HFFc6 (cell line): ENCODE measurements around the gene ZNF169. TPM values are rescaled to one million over a fixed set of nuclear protein-coding genes. Genes with fewer than 3 reads are reported as not detected.
"Not testable (repeated sequence)": the region's sequence is repeated elsewhere in the genome, so short reads cannot be mapped to it uniquely, and the experiment has no call there.

ENCODE experiments used
- DNase-seq: peaks from one replicate; pipeline ENCODE4 v3.0.0-alpha.2; 2018
- H3K27ac Mint-ChIP-seq: 2 replicates; pipeline ENCODE4 v1.8.0; 2020; ENCODE audit warnings: mild to moderate bottlenecking, mixed read lengths
- H3K27me3 Mint-ChIP-seq: 2 replicates; pipeline ENCODE4 v1.8.0; 2021; ENCODE audit warnings: mild to moderate bottlenecking, moderate library complexity, mixed read lengths; ENCODE audit not compliant: insufficient read depth
- H3K36me3 Mint-ChIP-seq: 2 replicates; pipeline ENCODE4 v1.8.0; 2021; ENCODE audit warnings: low read depth, mixed read lengths
- H3K4me1 Mint-ChIP-seq: 2 replicates; pipeline ENCODE4 v1.8.0; 2020; ENCODE audit warnings: low read depth, mixed read lengths
- H3K4me3 Mint-ChIP-seq: 2 replicates; pipeline ENCODE4 v1.8.0; 2020; ENCODE audit warnings: mild to moderate bottlenecking, moderate library complexity, mixed read lengths
- H3K9me3 Mint-ChIP-seq: 2 replicates; pipeline ENCODE4 v1.8.0; 2020; ENCODE audit warnings: mild to moderate bottlenecking, mixed read lengths
- total RNA-seq, 6 experiments: library from RNA; stranded (reverse); fragmentation: NEBNext Ultra II Directional; extraction: Animal tissue kit (Norgen Biotek cat#: 25700); gene quantifications; 2 replicates in 1 of 6; 3 replicates in 5 of 6; pipeline ENCODE4 v1.2.3, GENCODE V29; 2021
- TF ChIP-seq, protein P1 (sequence below): fragments of 200-600 bp; sonication (generic); IDR thresholded peaks from 2 replicates; pipeline ENCODE4 v1.5.0; 2021; ENCODE audit warnings: antibody characterized with exemption, mild to moderate bottlenecking

ZNF169 gene
- total RNA-seq, 6 experiments from 2014 or later, result 1.1 to 2.0 (median 1.8) TPM

DNA sequence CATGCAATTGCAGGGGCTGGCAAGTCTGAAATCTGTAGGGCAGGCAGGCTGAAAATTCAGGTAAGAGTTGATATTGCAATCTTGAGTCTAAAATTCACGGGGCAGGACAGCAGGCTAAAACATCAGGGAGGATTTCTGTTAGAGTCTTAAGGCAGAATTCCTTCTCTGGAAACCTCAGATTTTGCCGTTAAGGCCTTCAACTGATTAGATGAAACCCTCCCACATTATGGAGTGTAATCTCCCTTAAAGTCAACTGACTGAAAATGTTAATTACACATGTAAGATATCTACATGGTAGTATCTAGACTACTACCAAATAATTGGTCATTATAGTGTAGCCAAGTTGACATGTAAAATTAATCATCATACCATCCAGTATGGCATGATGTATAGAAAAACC lies 3.1 kb upstream of the ZNF169 start:
- H3K9me3 Mint-ChIP-seq, result no peaks in the 10 kb centered on the region

DNA sequence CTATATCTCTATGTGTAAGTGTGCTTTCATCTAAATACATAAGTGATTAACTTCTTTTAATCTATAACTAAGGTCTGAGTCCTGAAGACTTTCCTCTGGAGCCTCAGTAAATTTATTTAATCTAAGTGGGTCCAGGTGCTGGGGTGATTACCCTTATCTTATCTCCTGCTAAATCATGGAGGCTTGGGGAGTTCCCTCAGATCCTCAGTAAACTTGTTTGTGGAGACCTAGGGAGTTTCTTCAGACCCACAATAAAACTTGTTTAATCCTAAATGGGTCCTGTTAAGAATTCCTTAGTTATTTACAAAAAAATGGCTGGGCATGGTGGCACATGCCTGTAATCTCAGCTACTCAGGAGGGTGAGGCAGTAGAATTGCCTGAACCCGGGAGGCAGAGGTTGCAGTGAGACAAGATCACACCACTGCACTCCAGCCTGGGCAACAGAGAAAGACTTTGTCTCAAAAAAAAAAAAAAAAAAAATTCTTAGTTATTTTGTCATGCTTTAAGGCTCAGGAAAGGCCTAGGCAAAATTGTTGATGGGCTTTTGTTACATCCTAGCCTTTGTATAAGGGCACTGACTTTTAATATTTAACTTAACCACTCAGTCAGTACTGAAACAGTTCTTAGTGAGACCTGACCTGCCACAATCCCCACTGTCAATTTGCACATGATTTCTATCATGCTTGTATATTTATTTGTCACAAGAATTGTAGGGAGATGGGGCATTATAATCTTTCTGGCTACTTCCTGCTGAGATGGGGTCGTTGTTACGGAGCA lies 6.7 kb downstream of the ZNF169 start:
- peaks cover 23% of the 10 kb centered on the region; the same call in 1 of the 2 replicates for H3K36me3 Mint-ChIP-seq
- H3K4me3 Mint-ChIP-seq, H3K27ac Mint-ChIP-seq: not testable (repeated sequence)

More for the DNA sequence above, 3.1 kb upstream of the ZNF169 start:
- Mint-ChIP-seq H3K27me3 (peaks cover 13% of the 10 kb centered on the region), H3K27ac (no peak overlapping the region), H3K4me3 (no peak overlapping the region), H3K36me3 (peaks cover 4% of the 10 kb centered on the region), H3K4me1 (peaks cover 8% of the 10 kb centered on the region)
- TF ChIP-seq, protein P1, sequence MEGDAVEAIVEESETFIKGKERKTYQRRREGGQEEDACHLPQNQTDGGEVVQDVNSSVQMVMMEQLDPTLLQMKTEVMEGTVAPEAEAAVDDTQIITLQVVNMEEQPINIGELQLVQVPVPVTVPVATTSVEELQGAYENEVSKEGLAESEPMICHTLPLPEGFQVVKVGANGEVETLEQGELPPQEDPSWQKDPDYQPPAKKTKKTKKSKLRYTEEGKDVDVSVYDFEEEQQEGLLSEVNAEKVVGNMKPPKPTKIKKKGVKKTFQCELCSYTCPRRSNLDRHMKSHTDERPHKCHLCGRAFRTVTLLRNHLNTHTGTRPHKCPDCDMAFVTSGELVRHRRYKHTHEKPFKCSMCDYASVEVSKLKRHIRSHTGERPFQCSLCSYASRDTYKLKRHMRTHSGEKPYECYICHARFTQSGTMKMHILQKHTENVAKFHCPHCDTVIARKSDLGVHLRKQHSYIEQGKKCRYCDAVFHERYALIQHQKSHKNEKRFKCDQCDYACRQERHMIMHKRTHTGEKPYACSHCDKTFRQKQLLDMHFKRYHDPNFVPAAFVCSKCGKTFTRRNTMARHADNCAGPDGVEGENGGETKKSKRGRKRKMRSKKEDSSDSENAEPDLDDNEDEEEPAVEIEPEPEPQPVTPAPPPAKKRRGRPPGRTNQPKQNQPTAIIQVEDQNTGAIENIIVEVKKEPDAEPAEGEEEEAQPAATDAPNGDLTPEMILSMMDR, result no peak
- no peak for DNase-seq

DNA sequence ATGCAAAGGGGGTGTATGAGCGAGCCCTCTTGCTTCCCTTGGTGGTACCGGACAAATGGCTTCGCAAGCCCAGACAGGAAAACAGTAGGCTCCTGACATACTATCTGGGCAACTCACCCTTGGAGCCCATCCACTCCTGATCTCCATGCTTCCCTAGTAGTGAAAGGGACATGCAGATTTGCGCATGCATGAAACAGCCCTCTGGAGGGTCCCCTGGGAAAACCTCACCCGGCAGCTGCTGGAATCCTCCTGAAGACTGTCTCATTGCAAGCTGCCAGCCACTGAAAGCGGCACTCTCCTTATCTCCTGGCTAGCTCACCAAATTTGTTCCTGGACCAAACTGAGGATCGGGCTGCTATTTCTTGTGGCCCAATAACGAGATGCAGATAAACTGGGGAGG lies 10.2 kb downstream of the ZNF169 start:
- DNase-seq, result no peak

More for the DNA sequence above, 6.7 kb downstream of the ZNF169 start:
- not testable (repeated sequence) for H3K4me1 Mint-ChIP-seq, DNase-seq, H3K27me3 Mint-ChIP-seq, H3K9me3 Mint-ChIP-seq

DNA sequence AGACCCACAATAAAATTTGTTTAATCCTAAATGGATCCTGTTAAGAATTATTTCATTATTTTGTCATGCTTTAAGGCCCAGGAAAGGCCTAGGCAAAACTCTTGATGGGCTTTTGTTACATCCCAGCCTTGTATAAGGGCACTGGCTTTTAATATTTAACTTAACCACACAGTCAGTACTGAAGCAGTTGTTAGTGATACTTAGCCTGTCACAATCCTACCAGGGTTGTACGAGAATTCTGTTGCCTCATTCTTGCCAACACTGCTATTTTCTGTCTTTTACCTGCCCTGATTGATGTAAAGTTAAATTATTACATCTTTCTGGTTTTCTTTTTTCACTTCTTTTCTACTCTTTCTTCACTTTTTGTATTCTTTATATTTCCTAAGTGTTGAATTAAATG lies 10.9 kb downstream of the ZNF169 start:
- Mint-ChIP-seq H3K4me3 (no peak overlapping the region), H3K4me1 (no peaks in the 10 kb centered on the region), H3K27me3 (no peaks in the 10 kb centered on the region; the same call in 1 of the 2 replicates), H3K36me3 (peaks cover 11% of the 10 kb centered on the region; the same call in 1 of the 2 replicates), H3K27ac (no peak overlapping the region), H3K9me3 (no peaks in the 10 kb centered on the region; the same call in 1 of the 2 replicates)
- no peak for DNase-seq
- TF ChIP-seq, protein P1, result no peak

More for the DNA sequence above, 10.2 kb downstream of the ZNF169 start:
- Mint-ChIP-seq H3K27ac (no peak overlapping the region), H3K36me3 (peaks cover 16% of the 10 kb centered on the region; the same call in 1 of the 2 replicates), H3K9me3 (no peaks in the 10 kb centered on the region; the same call in 1 of the 2 replicates), H3K27me3 (no peaks in the 10 kb centered on the region; the same call in 1 of the 2 replicates), H3K4me1 (no peaks in the 10 kb centered on the region), H3K4me3 (no peak overlapping the region)
- TF ChIP-seq, protein P1, result no peak

DNA sequence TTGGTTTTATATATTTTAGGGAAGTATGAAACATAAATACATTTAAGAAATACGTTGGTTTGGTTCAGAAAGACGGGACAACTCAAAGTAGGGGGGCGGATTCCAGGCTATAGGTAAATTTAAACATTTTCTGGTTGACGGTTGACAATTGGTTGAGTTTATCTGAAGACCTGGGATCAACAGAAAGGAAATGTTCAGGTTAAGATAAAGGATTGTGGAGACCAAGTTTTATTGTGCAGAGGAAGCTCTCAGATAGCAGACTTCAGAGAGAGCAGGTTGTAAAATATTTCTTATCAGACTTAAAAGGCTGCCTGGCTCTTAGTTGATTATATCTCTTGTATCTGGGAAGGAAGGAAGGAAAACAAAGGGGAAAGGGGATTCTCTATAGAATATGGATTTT lies 17.9 kb downstream of the ZNF169 start:
- not testable (repeated sequence) for H3K27me3 Mint-ChIP-seq, H3K4me3 Mint-ChIP-seq, DNase-seq, H3K27ac Mint-ChIP-seq
- peaks cover 22% of the 10 kb centered on the region for H3K4me1 Mint-ChIP-seq
- peaks cover 17% of the 10 kb centered on the region for H3K9me3 Mint-ChIP-seq
- H3K36me3 Mint-ChIP-seq, result peaks cover 31% of the 10 kb centered on the region

DNA sequence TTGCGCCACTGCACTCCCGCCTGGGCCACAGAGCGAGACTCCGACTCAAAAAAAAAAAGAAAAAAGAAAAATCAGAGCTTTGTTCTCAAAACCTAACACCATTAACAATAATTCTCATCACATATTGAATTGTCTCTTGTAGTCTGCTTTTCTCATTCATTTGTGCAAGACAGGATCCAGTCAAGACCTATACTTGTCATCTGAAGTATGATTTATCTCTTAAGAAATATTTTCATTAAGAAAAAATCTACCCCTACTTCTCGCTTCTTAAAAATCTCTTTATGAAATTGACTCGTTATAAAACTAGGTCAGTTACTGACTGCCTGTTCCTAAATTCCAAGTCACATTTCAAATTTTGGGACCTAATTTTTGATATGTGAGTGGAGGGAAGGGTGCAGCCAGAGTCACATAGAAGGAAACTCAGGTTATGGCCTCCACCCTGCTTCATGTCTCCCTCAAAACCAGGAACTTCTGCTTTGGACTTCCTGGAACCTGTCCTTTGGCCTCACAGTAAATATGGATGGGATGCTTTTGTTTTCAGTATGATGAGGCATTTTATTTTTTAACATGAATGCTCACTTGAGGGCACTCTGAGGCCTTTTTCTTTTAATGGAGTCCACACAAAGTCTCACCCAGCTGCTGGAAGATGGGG lies 18.9 kb downstream of the ZNF169 start:
- Mint-ChIP-seq H3K9me3 (peaks cover 17% of the 10 kb centered on the region), H3K36me3 (peaks cover 37% of the 10 kb centered on the region)
- TF ChIP-seq, protein P1, result no peak

More for the DNA sequence above, 18.9 kb downstream of the ZNF169 start:
- peaks cover 22% of the 10 kb centered on the region for H3K4me1 Mint-ChIP-seq
- DNase-seq, result no peak
- peak overlapping the region; percentile 80 for H3K27ac Mint-ChIP-seq
- peak overlapping the region; percentile 33; the same call in 1 of the 2 replicates for H3K4me3 Mint-ChIP-seq
- H3K27me3 Mint-ChIP-seq, result no peaks in the 10 kb centered on the region
